GM20000 (cell line): ENCODE measurements around the gene GRHPR.

ENCODE experiments used
- DNase-seq: peaks from one replicate; pipeline ENCODE4 v3.0.0; 2012; ENCODE audit warnings: low spot score
- CTCF ChIP-seq: IDR thresholded peaks from 2 replicates; pipeline ENCODE4 v1.5.1; 2012; ENCODE audit warnings: mild to moderate bottlenecking, control low read depth; ENCODE audit errors: extremely low read depth, missing control alignments

GRHPR gene

GRCh38 chr9:37380570-37380969, 41.9 kb upstream of the GRHPR start:
- DNase-seq: no peak
- TF ChIP-seq CTCF: no peak

GRCh38 chr9:37381094-37381741, 41.3 kb upstream of the GRHPR start:
- DNase-seq: no peak
- no peak for TF ChIP-seq CTCF

- peak; percentile 45 for DNase-seq
- no peak for TF ChIP-seq CTCF
Observed at GRCh38 chr9:37382161-37382981, 40.1 kb upstream of the GRHPR start.

- TF ChIP-seq CTCF: no peak
Observed at GRCh38 chr9:37382982-37383357, 39.5 kb upstream of the GRHPR start.

GRCh38 chr9:37383393-37383792, 39.1 kb upstream of the GRHPR start:
- DNase-seq: no peak
- TF ChIP-seq CTCF: no peak

More at GRCh38 chr9:37382982-37383357, 39.5 kb upstream of the GRHPR start:
- no peak for DNase-seq

- no peak for TF ChIP-seq CTCF
- no peak for DNase-seq
Observed at GRCh38 chr9:37383876-37384746, 38.4 kb upstream of the GRHPR start.
